Vagina (tissue), 2 donors: ENCODE data around the gene JOSD2.

Experiments used
- POLR2AphosphoS5 ChIP-seq, 2 donors: sonication (generic); formaldehyde crosslinking; IDR thresholded peaks; one replicate each; pipeline ENCODE4 v1.9.0; 2017; ENCODE audit warnings: antibody characterized with exemption in 2 of 2, mild to moderate bottlenecking in 2 of 2, low read depth in 1 of 2; ENCODE audit not compliant: insufficient read depth in 1 of 2
- TF ChIP-seq, protein P1 (sequence below), 3 experiments: fragments of 450-650 bp in 2 of 3; fragments of 200-600 bp in 1 of 3; sonication (generic) in 1 of 3; IDR thresholded peaks; one replicate each; pipeline ENCODE4 v1.5.1; 2017 to 2019; ENCODE audit warnings: antibody characterized with exemption in 3 of 3, mild to moderate bottlenecking in 2 of 3, moderate library complexity in 2 of 3

DNA sequence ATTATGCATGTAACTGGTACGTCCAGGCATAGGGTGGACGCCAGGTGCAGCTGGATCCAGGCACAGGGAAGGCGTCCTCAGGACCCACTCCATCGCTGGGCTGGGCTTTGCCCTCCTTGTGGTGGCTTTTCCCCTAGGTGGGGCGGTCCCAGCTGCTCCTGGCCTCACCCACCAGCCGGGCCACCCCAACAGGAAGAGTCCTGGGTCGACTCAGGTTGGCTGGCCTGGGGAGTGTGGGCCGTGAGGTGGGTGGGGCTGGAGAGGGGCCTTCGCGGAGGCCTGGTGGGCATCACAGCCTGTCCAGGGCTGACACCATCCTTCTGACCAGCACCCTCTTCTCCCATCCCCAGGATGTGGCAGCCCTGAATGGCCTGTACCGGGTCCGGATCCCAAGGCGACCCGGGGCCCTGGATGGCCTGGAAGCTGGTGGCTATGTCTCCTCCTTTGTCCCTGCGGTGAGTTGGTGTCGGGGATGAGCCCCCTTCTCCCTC lies 31.2 kb downstream of the JOSD2 start:
- TF ChIP-seq, protein P1, sequence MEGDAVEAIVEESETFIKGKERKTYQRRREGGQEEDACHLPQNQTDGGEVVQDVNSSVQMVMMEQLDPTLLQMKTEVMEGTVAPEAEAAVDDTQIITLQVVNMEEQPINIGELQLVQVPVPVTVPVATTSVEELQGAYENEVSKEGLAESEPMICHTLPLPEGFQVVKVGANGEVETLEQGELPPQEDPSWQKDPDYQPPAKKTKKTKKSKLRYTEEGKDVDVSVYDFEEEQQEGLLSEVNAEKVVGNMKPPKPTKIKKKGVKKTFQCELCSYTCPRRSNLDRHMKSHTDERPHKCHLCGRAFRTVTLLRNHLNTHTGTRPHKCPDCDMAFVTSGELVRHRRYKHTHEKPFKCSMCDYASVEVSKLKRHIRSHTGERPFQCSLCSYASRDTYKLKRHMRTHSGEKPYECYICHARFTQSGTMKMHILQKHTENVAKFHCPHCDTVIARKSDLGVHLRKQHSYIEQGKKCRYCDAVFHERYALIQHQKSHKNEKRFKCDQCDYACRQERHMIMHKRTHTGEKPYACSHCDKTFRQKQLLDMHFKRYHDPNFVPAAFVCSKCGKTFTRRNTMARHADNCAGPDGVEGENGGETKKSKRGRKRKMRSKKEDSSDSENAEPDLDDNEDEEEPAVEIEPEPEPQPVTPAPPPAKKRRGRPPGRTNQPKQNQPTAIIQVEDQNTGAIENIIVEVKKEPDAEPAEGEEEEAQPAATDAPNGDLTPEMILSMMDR (IDR thresholded peaks at IDR 0.05): no peak
- no peak for TF ChIP-seq POLR2AphosphoS5 (IDR thresholded peaks at IDR 0.05; ENCODE audit: insufficient read depth in 1 of 2, low read depth in 1 of 2)
